Activated effector memory CD4-positive, alpha-beta T cell treated with anti-CD3 and anti-CD28 coated beads, Interleukin-2, amount 50 U/mL, for 16 hours (primary cell): ENCODE data around the gene CNTN5.

Experiments used
- DNase-seq: peaks from one replicate; pipeline ENCODE4 v3.0.0-alpha.2; 2020

CNTN5 gene

GRCh38 chr11:100133114-100133513 lies 1112.4 kb downstream of the CNTN5 start:
- no peak for DNase-seq

- DNase-seq = no peak
These were observed 1120.5 kb downstream of the CNTN5 start for GRCh38 chr11:100141201-100141600.

GRCh38 chr11:100151944-100152343 lies 1131.2 kb downstream of the CNTN5 start:
- no peak for DNase-seq

GRCh38 chr11:100152766-100153165 lies 1132.0 kb downstream of the CNTN5 start:
- no peak for DNase-seq

- DNase-seq = no peak
These were observed 1142.7 kb downstream of the CNTN5 start for GRCh38 chr11:100163471-100163870.

- DNase-seq = no peak
These were observed 1154.1 kb downstream of the CNTN5 start for GRCh38 chr11:100174881-100175280.

- DNase-seq = no peak
These were observed 1155.7 kb downstream of the CNTN5 start for GRCh38 chr11:100176456-100176855.

GRCh38 chr11:100177651-100178050 lies 1156.9 kb downstream of the CNTN5 start:
- no peak for DNase-seq

- DNase-seq = no peak
These were observed 1161.6 kb downstream of the CNTN5 start for GRCh38 chr11:100182350-100182749.

GRCh38 chr11:100182927-100183326 lies 1162.2 kb downstream of the CNTN5 start:
- no peak for DNase-seq

GRCh38 chr11:100185588-100185987 lies 1164.8 kb downstream of the CNTN5 start:
- DNase-seq = no peak

- no peak for DNase-seq
These were observed 1167.5 kb downstream of the CNTN5 start for GRCh38 chr11:100188137-100188783.

- no peak for DNase-seq
These were observed 1169.6 kb downstream of the CNTN5 start for GRCh38 chr11:100190395-100190794.

- DNase-seq = no peak
These were observed 1171.4 kb downstream of the CNTN5 start for GRCh38 chr11:100192181-100192580.

GRCh38 chr11:100203789-100204188 lies 1183.0 kb downstream of the CNTN5 start:
- DNase-seq = no peak

GRCh38 chr11:100205926-100206325 lies 1185.2 kb downstream of the CNTN5 start:
- DNase-seq = no peak

GRCh38 chr11:100208207-100208606 lies 1187.5 kb downstream of the CNTN5 start:
- no peak for DNase-seq

- no peak for DNase-seq
These were observed 1194.0 kb downstream of the CNTN5 start for GRCh38 chr11:100214791-100215190.

- DNase-seq = no peak
These were observed 1200.1 kb downstream of the CNTN5 start for GRCh38 chr11:100220801-100221200.

GRCh38 chr11:100221791-100222190 lies 1201.0 kb downstream of the CNTN5 start:
- DNase-seq = no peak

- DNase-seq = no peak
These were observed 1203.8 kb downstream of the CNTN5 start for GRCh38 chr11:100224541-100225034.

- DNase-seq = no peak
These were observed 1208.3 kb downstream of the CNTN5 start for GRCh38 chr11:100229086-100229485.

GRCh38 chr11:100232006-100232405 lies 1211.3 kb downstream of the CNTN5 start:
- no peak for DNase-seq

- no peak for DNase-seq
These were observed 1214.3 kb downstream of the CNTN5 start for GRCh38 chr11:100235085-100235484.

GRCh38 chr11:100240025-100240539 lies 1219.3 kb downstream of the CNTN5 start:
- no peak for DNase-seq
